Fibroblast of mammary gland (primary cell): ENCODE results near the gene LENG1.
"Not testable (repeated sequence)": the region's sequence is repeated elsewhere in the genome, so short reads cannot be mapped to it uniquely, and the experiment has no call there.

ENCODE experiments used
- DNase-seq: peaks from one replicate; pipeline ENCODE4 v3.0.0-alpha.2; 2010; ENCODE audit warnings: low read depth
- H3K4me3 ChIP-seq: 2 replicates; pipeline ENCODE4 v1.5.1; 2011; ENCODE audit warnings: low read depth, mild to moderate bottlenecking, low read length, moderate library complexity; ENCODE audit not compliant: control insufficient read depth
- CTCF ChIP-seq: conservative IDR thresholded peaks from 2 replicates; pipeline ENCODE4 v1.5.1; 2011; ENCODE audit warnings: low read depth, low read length, inconsistent platforms; ENCODE audit not compliant: control insufficient read depth, insufficient read depth

The LENG1 gene

GRCh38 chr19:54159352-54160181 lies at the start of gene LENG1:
Gene LENG1, minus strand, starts transcription at chr19:54159721. Its CDS starts 26 bp downstream, at chr19:54159695.
- peak; percentile 100 for DNase-seq
- peak within 1 kb of the TSS; percentile 80 for H3K4me3 ChIP-seq
- TF ChIP-seq CTCF = no peak

GRCh38 chr19:54208784-54209057 lies 49.2 kb upstream of the LENG1 start:
- H3K4me3 ChIP-seq = no peak overlapping the region
- TF ChIP-seq CTCF = no peak
- DNase-seq = peak; percentile 30

GRCh38 chr19:54207983-54208783 lies 48.7 kb upstream of the LENG1 start:
- no peak for TF ChIP-seq CTCF
- H3K4me3 ChIP-seq = no peak overlapping the region
- peak; percentile 98 for DNase-seq

- TF ChIP-seq CTCF = no peak
- no peak for DNase-seq
- no peak overlapping the region for H3K4me3 ChIP-seq
Measured at GRCh38 chr19:54207676-54207982, 48.1 kb upstream of the LENG1 start.

GRCh38 chr19:54207193-54207592 lies 47.7 kb upstream of the LENG1 start:
- DNase-seq, H3K4me3 ChIP-seq: not testable (repeated sequence)

GRCh38 chr19:54206831-54207177 lies 47.3 kb upstream of the LENG1 start:
- no peak for DNase-seq
- TF ChIP-seq CTCF = no peak
- H3K4me3 ChIP-seq = no peak overlapping the region

GRCh38 chr19:54206030-54206830 lies 46.7 kb upstream of the LENG1 start:
- H3K4me3 ChIP-seq = no peak overlapping the region

More at GRCh38 chr19:54206030-54206830, 46.7 kb upstream of the LENG1 start:
- no peak for TF ChIP-seq CTCF
- no peak for DNase-seq
